ENCODE results near the gene PLXNB3. TPM values are rescaled to one million over a fixed set of nuclear protein-coding genes. Genes with fewer than 3 reads are reported as not detected.

Gene PLXNB3
- total RNA-seq, result 2.3 and 6.1 TPM in 2 replicates

DNA sequence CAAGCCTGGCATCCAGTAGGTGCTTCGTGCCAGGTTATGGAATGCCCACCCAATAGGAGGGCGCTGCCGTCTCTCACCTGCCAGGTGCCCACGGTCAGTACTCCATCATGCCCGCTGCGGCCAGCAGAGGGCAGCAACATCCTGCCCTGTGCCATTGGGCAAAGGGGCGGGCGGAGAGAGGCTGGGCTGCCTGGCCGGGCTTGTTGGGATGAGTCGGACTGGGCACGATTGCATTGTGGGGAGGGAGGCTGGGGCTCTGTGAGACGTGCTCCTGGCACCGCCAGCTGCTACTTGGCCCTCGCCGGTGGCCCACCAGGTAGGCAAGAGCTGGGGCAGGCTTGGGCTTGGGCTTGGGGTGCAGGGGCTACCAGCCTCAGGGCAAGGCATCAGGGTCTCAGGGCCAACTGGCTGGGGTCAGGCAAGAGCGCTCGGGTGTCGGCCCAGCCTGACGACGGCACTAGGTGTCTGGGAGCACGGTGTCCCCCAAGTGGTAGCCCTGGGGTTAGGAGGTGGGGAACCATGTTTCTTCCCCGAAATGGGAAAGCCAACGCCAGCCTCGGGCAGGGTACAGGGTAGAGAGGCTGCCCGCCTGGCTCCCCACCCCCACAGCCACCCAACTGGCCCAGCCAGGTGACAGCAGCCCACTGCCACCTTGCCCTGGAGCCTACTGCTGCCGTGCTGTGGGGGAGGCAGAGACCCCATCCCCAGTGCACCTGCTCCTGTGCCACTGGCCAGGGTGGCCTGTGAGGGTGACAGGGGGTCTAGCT lies at the start of gene PLXNB3:
PLXNB3 (plus strand) TSS at position 261 of the 767 bp plus-strand sequence. CDS start 1,287 bp downstream, outside the sequence.

DNA sequence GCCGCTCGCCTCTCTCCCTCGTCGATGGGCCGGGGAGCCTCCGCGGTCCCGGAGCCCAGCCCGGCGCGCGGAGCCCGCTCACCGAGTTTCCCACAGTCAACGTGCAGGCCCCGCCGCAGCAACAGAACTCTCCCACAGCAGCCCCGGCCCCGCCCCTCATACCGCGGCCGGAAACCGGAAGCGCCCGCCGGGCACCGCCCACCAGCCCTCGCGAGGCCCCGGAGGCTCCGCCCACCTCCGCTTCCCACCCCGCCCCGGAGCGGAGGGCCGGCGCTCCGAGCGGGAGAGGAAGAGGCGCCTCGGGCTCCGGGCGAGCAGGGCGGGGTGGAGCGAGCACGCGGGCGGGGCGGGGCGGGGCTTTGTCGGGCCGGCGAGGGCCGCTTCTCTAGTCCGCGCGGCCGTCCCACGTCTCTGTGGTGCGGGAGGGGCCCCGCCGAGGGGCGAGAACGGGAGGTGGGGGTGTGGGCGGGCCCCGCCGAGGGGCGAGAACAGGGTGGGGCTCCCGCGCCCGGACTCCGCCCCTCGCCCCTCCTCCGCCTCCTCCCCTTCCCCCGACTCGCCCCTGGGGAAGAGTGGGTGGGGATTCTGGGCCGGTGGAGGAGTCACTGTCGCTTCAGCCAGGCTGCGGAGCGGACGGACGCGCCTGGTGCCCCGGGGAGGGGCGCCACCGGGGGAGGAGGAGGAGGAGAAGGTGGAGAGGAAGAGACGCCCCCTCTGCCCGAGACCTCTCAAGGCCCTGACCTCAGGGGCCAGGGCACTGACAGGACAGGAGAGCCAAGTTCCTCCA lies 39.6 kb upstream of the PLXNB3 start, which contains the start of the genes ABCD1 and BCAP31:
ABCD1 (plus strand) TSS at position 605 of the 787 bp plus-strand sequence. CDS start 411 bp downstream, outside the sequence.
BCAP31 (minus strand) TSS at position 136 of the 787 bp plus-strand sequence. CDS start 1,143 bp downstream, outside the sequence.

DNA sequence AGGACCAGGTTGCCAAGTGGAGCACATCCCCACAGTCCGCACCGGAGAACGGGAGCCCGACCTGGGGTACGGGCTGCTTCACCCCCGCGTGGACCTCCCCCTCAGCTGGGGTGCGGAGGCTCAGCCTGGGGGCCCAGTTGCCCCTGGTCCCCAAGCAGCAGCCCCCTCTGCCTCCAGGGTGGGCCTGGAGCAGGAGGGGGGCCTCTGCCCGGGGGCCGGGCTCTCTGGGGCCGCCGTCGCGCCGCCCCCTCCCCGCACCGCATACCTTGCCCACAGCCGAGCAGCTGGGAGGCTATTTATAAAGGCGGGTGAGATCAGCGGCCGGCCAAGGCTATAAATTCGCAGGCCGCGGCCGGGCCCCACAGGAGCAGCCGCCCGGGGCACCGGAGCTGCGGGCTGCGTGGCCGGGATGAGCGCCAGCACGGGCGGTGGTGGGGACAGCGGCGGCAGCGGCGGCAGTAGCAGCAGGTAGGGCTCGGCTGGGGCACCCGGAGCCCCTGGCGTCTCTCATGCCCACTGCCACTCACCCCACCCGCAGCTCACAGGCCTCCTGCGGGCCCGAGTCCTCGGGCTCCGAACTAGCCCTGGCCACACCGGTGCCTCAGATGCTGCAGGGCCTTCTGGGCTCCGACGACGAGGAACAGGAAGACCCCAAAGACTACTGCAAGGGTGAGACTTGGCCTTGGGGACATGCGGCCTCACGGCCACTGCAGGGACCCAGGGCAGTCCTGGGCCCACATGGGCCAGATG lies 16.8 kb downstream of the PLXNB3 start, which contains the start of gene SRPK3:
SRPK3 (plus strand) TSS at position 364 of the 750 bp plus-strand sequence; CDS start at position 410, 46 bp downstream.

DNA sequence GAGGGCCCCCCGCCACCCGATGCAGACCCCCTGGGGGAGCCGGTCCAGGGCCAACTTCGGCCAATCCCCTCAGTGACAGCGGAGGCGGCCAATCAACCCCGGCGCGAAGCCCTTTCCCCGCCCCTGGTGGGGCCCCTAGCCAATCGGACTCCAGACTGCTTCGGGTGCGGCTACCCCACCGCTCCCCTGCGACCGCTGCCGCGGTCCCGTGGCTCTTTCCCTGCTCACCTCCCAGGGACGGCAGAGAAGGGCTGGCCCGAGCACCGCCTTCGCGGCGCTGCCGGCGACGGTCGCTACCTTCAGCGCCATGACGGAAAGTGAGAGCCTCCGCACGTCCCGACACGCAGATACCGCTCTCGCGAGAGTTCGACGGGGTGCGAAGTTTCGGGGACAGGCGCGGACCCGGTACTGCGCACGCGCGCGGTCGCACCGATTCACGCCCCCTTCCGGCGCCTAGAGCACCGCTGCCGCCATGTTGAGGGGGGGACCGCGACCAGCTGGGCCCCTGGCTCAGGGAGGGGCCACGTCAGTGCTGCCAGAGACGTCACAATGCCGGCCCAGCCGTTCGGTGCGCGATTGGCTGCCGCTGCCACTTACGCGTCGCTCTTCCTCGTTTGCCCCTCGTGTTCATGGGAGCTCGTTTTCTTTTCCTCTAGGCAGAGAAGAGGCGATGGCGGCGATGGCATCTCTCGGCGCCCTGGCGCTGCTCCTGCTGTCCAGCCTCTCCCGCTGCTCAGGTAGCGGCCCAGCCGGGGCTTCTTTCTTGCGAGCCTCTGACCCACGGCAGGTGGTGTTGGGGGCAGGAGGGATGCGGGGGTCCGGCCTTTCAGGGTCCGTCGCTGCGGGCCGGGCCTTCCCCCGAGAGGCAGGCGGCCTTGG lies 30.2 kb downstream of the PLXNB3 start, which contains the start of the genes IDH3G and SSR4:
IDH3G (minus strand) TSS at position 358 of the 879 bp plus-strand sequence; CDS start at position 309, 49 bp downstream.
SSR4 (plus strand) TSS at position 651 of the 879 bp plus-strand sequence; CDS start at position 671, 20 bp downstream.

Other genes starting within 250 kb of the PLXNB3 start
- under 0.01 TPM in 1 of 2 replicates, not detected in the other for gene ATP2B3, start 246.6 kb upstream of the PLXNB3 start, total RNA-seq
- gene CCNQ, start 165.1 kb upstream of the PLXNB3 start, total RNA-seq, result 25.1 and 27.8 TPM in 2 replicates
- under 0.01 TPM in 1 of 2 replicates, not detected in the other for gene DUSP9, start 117.0 kb upstream of the PLXNB3 start, total RNA-seq
- 1.2 TPM in 1 of 2 replicates, not detected in the other for gene PNCK, start 90.4 kb upstream of the PLXNB3 start, total RNA-seq
- gene SLC6A8, start 76.3 kb upstream of the PLXNB3 start, total RNA-seq, result 8.9 and 14.9 TPM in 2 replicates
- 115 and 129 TPM in 2 replicates for gene BCAP31, start 39.9 kb upstream of the PLXNB3 start, total RNA-seq
- gene ABCD1, start 39.4 kb upstream of the PLXNB3 start, total RNA-seq, result 15.7 and 26.0 TPM in 2 replicates
- gene SRPK3, start 16.8 kb downstream of the PLXNB3 start, total RNA-seq, result 0.58 and 1.5 TPM in 2 replicates
- gene IDH3G, start 30.1 kb downstream of the PLXNB3 start, total RNA-seq, result 62.4 and 63.3 TPM in 2 replicates
- gene SSR4, start 30.4 kb downstream of the PLXNB3 start, total RNA-seq, result 55.1 and 119 TPM in 2 replicates
- gene PDZD4, start 66.3 kb downstream of the PLXNB3 start, total RNA-seq, result 0.15 and 0.33 TPM in 2 replicates
- 1.2 and 1.6 TPM in 2 replicates for gene L1CAM, start 121.9 kb downstream of the PLXNB3 start, total RNA-seq
- gene AVPR2, start 140.4 kb downstream of the PLXNB3 start, total RNA-seq, result not detected in 2 replicates
- 2.3 and 2.6 TPM in 2 replicates for gene ARHGAP4, start 162.0 kb downstream of the PLXNB3 start, total RNA-seq
- gene NAA10, start 170.8 kb downstream of the PLXNB3 start, total RNA-seq, result 39.0 and 41.8 TPM in 2 replicates
- 1.3 and 1.5 TPM in 2 replicates for gene RENBP, start 180.4 kb downstream of the PLXNB3 start, total RNA-seq
- 18.9 and 21.1 TPM in 2 replicates for gene HCFC1, start 207.6 kb downstream of the PLXNB3 start, total RNA-seq
- gene TMEM187, start 208.5 kb downstream of the PLXNB3 start, total RNA-seq, result 6.8 and 10.9 TPM in 2 replicates

Data from smooth muscle cell of trachea (primary cell).